ENCODE measurements around the gene TMEM163. TPM values are rescaled to one million over a fixed set of nuclear protein-coding genes. Genes with fewer than 3 reads are reported as not detected.

The TMEM163 gene
- total RNA-seq, 1 experiment from 2014 or later = 0.12 TPM

- no peak for TF ChIP-seq CTCF (IDR thresholded peaks at IDR 0.05 in 2 of 3, conservative IDR thresholded peaks at IDR 0.05 in 1 of 3; ENCODE audit: borderline replicate concordance in 1 of 3, insufficient read depth in 1 of 3, low read depth in 2 of 3, low read length in 2 of 3)
These were observed 255.1 kb downstream of the TMEM163 start (continued) for GRCh38 chr2:134463699-134464022.

- POLR2A ChIA-PET = no interaction called here
- DNase-seq (ENCODE audit: low read depth, low spot score) = no peak
- Histone ChIP-seq H3K9ac (ENCODE audit: low read length) (no peak overlapping the region), H3K4me3 (replicated peaks in 1 of 2; ENCODE audit: low read depth in 1 of 2, low read length in 2 of 2) (no peak overlapping the region), H3K9me2 (ENCODE audit: insufficient read depth) (no peaks in the 10 kb centered on the region), H3K9me3 (ENCODE audit: control insufficient read depth in 1 of 2, insufficient read depth in 1 of 2, low read depth in 1 of 2, low read length in 2 of 2) (no peaks in the 10 kb centered on the region), H3K27ac (ENCODE audit: low read depth, low read length) (no peak overlapping the region), H3K79me2 (ENCODE audit: insufficient read depth, low read length) (no peaks in the 10 kb centered on the region), H3K4me1 (ENCODE audit: control insufficient read depth in 1 of 2, insufficient read depth in 2 of 2, low read length in 2 of 2) (no peaks in the 10 kb centered on the region), H3K36me3 (ENCODE audit: control insufficient read depth in 1 of 2, insufficient read depth in 2 of 2, low read length in 2 of 2) (no peaks in the 10 kb centered on the region), H3K27me3 (ENCODE audit: insufficient read depth, low read length) (no peaks in the 10 kb centered on the region), H2AFZ (ENCODE audit: low read depth, low read length, poor library complexity, severe bottlenecking) (no peak overlapping the region), H4K20me1 (ENCODE audit: insufficient read depth) (no peaks in the 10 kb centered on the region), H3K4me2 (ENCODE audit: low read length) (no peak overlapping the region)
- RAD21 ChIA-PET (ENCODE audit: low non-redundant PET in 1 of 2, low total read pairs in 2 of 2, uncharacterized antibody in 2 of 2, unreplicated experiment in 2 of 2) = no interaction called here
- intact Hi-C loops (cut with micrococcal nuclease) = loop anchor here (10.0 kb wide), 1 partner anchor 312 kb away; no protein-coding TSS in a partner anchor
- CTCF ChIA-PET = no interaction called here
- TF ChIP-seq TCF7L2 (IDR thresholded peaks at IDR 0.05; ENCODE audit: borderline replicate concordance, extremely low read depth, insufficient read depth, insufficient read length) (no peak), SP1 (IDR thresholded peaks at IDR 0.05; ENCODE audit: low read depth) (no peak), ATF3 (IDR thresholded peaks at IDR 0.05) (no peak), MAX (IDR thresholded peaks at IDR 0.05) (no peak), CTCF (IDR thresholded peaks at IDR 0.05 in 2 of 3, conservative IDR thresholded peaks at IDR 0.05 in 1 of 3; ENCODE audit: borderline replicate concordance in 1 of 3, insufficient read depth in 1 of 3, low read depth in 2 of 3, low read length in 2 of 3) (no peak), POLR2A (IDR thresholded peaks at IDR 0.05; ENCODE audit: borderline replicate concordance, extremely low read depth, insufficient read depth, insufficient read length) (no peak)
- ATAC-seq = no peak
- no TSS peak for BruUV-seq (replicated peaks)
These were observed 255.8 kb downstream of the TMEM163 start for GRCh38 chr2:134462791-134463698.

Measured in HCT116 (cell line).